HUES6 (cell line): ENCODE measurements around the gene SCN2B.

ENCODE experiments used
- H3K27ac ChIP-seq: 2 replicates; pipeline ENCODE4 v1.7.0; 2013; ENCODE audit warnings: low read depth, mild to moderate bottlenecking, low read length, inconsistent platforms
- H3K27me3 ChIP-seq: 2 replicates; pipeline ENCODE4 v1.6.1; 2013; ENCODE audit warnings: low read length; ENCODE audit not compliant: control insufficient read depth, insufficient read depth
- H3K36me3 ChIP-seq: 2 replicates; pipeline ENCODE4 v1.6.1; 2013; ENCODE audit warnings: low read length; ENCODE audit not compliant: control insufficient read depth, insufficient read depth
- H3K4me1 ChIP-seq: 2 replicates; pipeline ENCODE4 v1.6.1; 2013; ENCODE audit warnings: low read length; ENCODE audit not compliant: control insufficient read depth, insufficient read depth
- H3K4me3 ChIP-seq: 2 replicates; pipeline ENCODE4 v1.5.1; 2013; ENCODE audit warnings: low read depth, low read length
- H3K9ac ChIP-seq: one replicate; pipeline ENCODE4 v1.6.1; 2013; ENCODE audit warnings: mild to moderate bottlenecking, low read length
- H3K9me3 ChIP-seq: 2 replicates; pipeline ENCODE4 v1.6.1; 2013; ENCODE audit warnings: low read depth, low read length; ENCODE audit not compliant: control insufficient read depth, insufficient read depth

SCN2B gene

GRCh38 chr11:118142809-118143208, 33.6 kb downstream of the SCN2B start:
- no peak overlapping the region for H3K27ac ChIP-seq
- no peaks in the 10 kb centered on the region for H3K9me3 ChIP-seq
- H3K36me3 ChIP-seq = no peaks in the 10 kb centered on the region
- no peak overlapping the region for H3K4me3 ChIP-seq
- no peak overlapping the region for H3K9ac ChIP-seq
- H3K4me1 ChIP-seq = peaks cover 16% of the 10 kb centered on the region; the same call in 1 of the 2 replicates
- H3K27me3 ChIP-seq = peaks cover 61% of the 10 kb centered on the region

GRCh38 chr11:118142081-118142480, 34.4 kb downstream of the SCN2B start:
- peaks cover 56% of the 10 kb centered on the region for H3K27me3 ChIP-seq
- peaks cover 9% of the 10 kb centered on the region; the same call in 1 of the 2 replicates for H3K4me1 ChIP-seq
- no peaks in the 10 kb centered on the region for H3K9me3 ChIP-seq
- H3K9ac ChIP-seq = no peak overlapping the region
- H3K36me3 ChIP-seq = no peaks in the 10 kb centered on the region
- no peak overlapping the region for H3K4me3 ChIP-seq
- no peak overlapping the region for H3K27ac ChIP-seq

- H3K4me1 ChIP-seq = peaks cover 5% of the 10 kb centered on the region; the same call in 1 of the 2 replicates
- H3K4me3 ChIP-seq = no peak overlapping the region
- H3K36me3 ChIP-seq = no peaks in the 10 kb centered on the region
- H3K27ac ChIP-seq = no peak overlapping the region
- H3K9me3 ChIP-seq = no peaks in the 10 kb centered on the region
- peaks cover 44% of the 10 kb centered on the region for H3K27me3 ChIP-seq
- no peak overlapping the region for H3K9ac ChIP-seq
Observed at GRCh38 chr11:118139578-118139977, 36.9 kb downstream of the SCN2B start.

GRCh38 chr11:118138839-118139420, 37.5 kb downstream of the SCN2B start:
- H3K9ac ChIP-seq = no peak overlapping the region
- peaks cover 38% of the 10 kb centered on the region for H3K27me3 ChIP-seq
- no peak overlapping the region for H3K4me3 ChIP-seq

GRCh38 chr11:118136801-118137200, 39.6 kb downstream of the SCN2B start:
- Histone ChIP-seq H3K27ac (no peak overlapping the region), H3K9ac (no peak overlapping the region), H3K36me3 (no peaks in the 10 kb centered on the region), H3K4me1 (peaks cover 5% of the 10 kb centered on the region; the same call in 1 of the 2 replicates), H3K9me3 (no peaks in the 10 kb centered on the region), H3K27me3 (peaks cover 17% of the 10 kb centered on the region; the same call in 1 of the 2 replicates), H3K4me3 (no peak overlapping the region)

More at GRCh38 chr11:118138839-118139420, 37.5 kb downstream of the SCN2B start:
- Histone ChIP-seq H3K9me3 (no peaks in the 10 kb centered on the region), H3K36me3 (no peaks in the 10 kb centered on the region), H3K27ac (no peak overlapping the region), H3K4me1 (peaks cover 5% of the 10 kb centered on the region; the same call in 1 of the 2 replicates)

- Histone ChIP-seq H3K9ac (no peak overlapping the region), H3K9me3 (no peaks in the 10 kb centered on the region), H3K27ac (no peak overlapping the region), H3K4me1 (peaks cover 5% of the 10 kb centered on the region; the same call in 1 of the 2 replicates), H3K4me3 (no peak overlapping the region), H3K36me3 (no peaks in the 10 kb centered on the region), H3K27me3 (peaks cover 16% of the 10 kb centered on the region; the same call in 1 of the 2 replicates)
Observed at GRCh38 chr11:118136341-118136740, 40.1 kb downstream of the SCN2B start.

- no peaks in the 10 kb centered on the region for H3K9me3 ChIP-seq
- no peak overlapping the region for H3K9ac ChIP-seq
- peaks cover 5% of the 10 kb centered on the region; the same call in 1 of the 2 replicates for H3K4me1 ChIP-seq
- no peak overlapping the region for H3K27ac ChIP-seq
- no peaks in the 10 kb centered on the region for H3K36me3 ChIP-seq
- no peak overlapping the region for H3K4me3 ChIP-seq
- peaks cover 13% of the 10 kb centered on the region; the same call in 1 of the 2 replicates for H3K27me3 ChIP-seq
Observed at GRCh38 chr11:118135796-118136165, 40.7 kb downstream of the SCN2B start.

GRCh38 chr11:118135051-118135795, 41.2 kb downstream of the SCN2B start:
- Histone ChIP-seq H3K36me3 (no peaks in the 10 kb centered on the region), H3K4me1 (peaks cover 5% of the 10 kb centered on the region; the same call in 1 of the 2 replicates), H3K9ac (no peak overlapping the region), H3K27me3 (peaks cover 12% of the 10 kb centered on the region; the same call in 1 of the 2 replicates), H3K27ac (no peak overlapping the region), H3K9me3 (no peaks in the 10 kb centered on the region), H3K4me3 (no peak overlapping the region)

GRCh38 chr11:118133816-118134215, 42.6 kb downstream of the SCN2B start:
- no peak overlapping the region for H3K4me3 ChIP-seq
- H3K36me3 ChIP-seq = no peaks in the 10 kb centered on the region
- H3K27ac ChIP-seq = no peak overlapping the region
- no peak overlapping the region for H3K9ac ChIP-seq
- H3K9me3 ChIP-seq = no peaks in the 10 kb centered on the region
- peaks cover 5% of the 10 kb centered on the region; the same call in 1 of the 2 replicates for H3K4me1 ChIP-seq
- peaks cover 12% of the 10 kb centered on the region; the same call in 1 of the 2 replicates for H3K27me3 ChIP-seq

GRCh38 chr11:118132385-118133151, 43.9 kb downstream of the SCN2B start:
- peaks cover 3% of the 10 kb centered on the region; the same call in 1 of the 2 replicates for H3K4me1 ChIP-seq
- no peak overlapping the region for H3K27ac ChIP-seq
- H3K36me3 ChIP-seq = no peaks in the 10 kb centered on the region
- H3K4me3 ChIP-seq = no peak overlapping the region
- no peak overlapping the region for H3K9ac ChIP-seq
- H3K27me3 ChIP-seq = peaks cover 5% of the 10 kb centered on the region; the same call in 1 of the 2 replicates
- no peaks in the 10 kb centered on the region for H3K9me3 ChIP-seq
